IPS DF 6.9 (cell line): ENCODE data around the gene TCF12.

ENCODE experiments used
- DNase-seq: peaks from one replicate; pipeline ENCODE4 v3.0.0-alpha.2; 2013; ENCODE audit warnings: low read depth, low spot score
- H3K27ac ChIP-seq: one replicate; pipeline ENCODE4 v1.5.1; 2013; ENCODE audit warnings: low read length, control low read depth
- H3K27me3 ChIP-seq: 2 replicates; pipeline ENCODE4 v1.6.1; 2013; ENCODE audit warnings: mild to moderate bottlenecking, low read length; ENCODE audit not compliant: control insufficient read depth, insufficient read depth
- H3K36me3 ChIP-seq: 2 replicates; pipeline ENCODE4 v1.6.1; 2013; ENCODE audit warnings: low read length; ENCODE audit not compliant: control insufficient read depth, insufficient read depth
- H3K4me1 ChIP-seq: 2 replicates; pipeline ENCODE4 v1.6.1; 2013; ENCODE audit warnings: low read length; ENCODE audit not compliant: control insufficient read depth, insufficient read depth
- H3K4me3 ChIP-seq: 2 replicates; pipeline ENCODE4 v1.5.1; 2013; ENCODE audit warnings: mild to moderate bottlenecking, low read length
- H3K9me3 ChIP-seq: 2 replicates; pipeline ENCODE4 v1.6.1; 2013; ENCODE audit warnings: low read length, inconsistent platforms; ENCODE audit not compliant: control insufficient read depth, insufficient read depth
- WGBS: extraction: QIAGEN DNeasy Blood & Tissue Kit; methylation state at CpG from one replicate; pipeline ENCODE4 v1.1.7; 2013; ENCODE audit warnings: mixed read lengths, missing lambda C conversion rate; ENCODE audit not compliant: insufficient read length, insufficient coverage; 5-methylcytosine and 5-hydroxymethylcytosine counted together

TCF12 gene

GRCh38 chr15:56972426-56972825 is 54.0 kb downstream of the TCF12 start:
- Histone ChIP-seq H3K27me3 (no peaks in the 10 kb centered on the region; the same call in 1 of the 2 replicates), H3K27ac (no peak overlapping the region), H3K36me3 (no peaks in the 10 kb centered on the region), H3K4me1 (no peaks in the 10 kb centered on the region), H3K4me3 (no peak overlapping the region), H3K9me3 (no peaks in the 10 kb centered on the region)
- no CpG with 5 or more reads among the region's 1 CpG for WGBS
- DNase-seq = no peak

- no peak overlapping the region for H3K27ac ChIP-seq
These were observed 55.0 kb downstream of the TCF12 start for GRCh38 chr15:56973463-56973862.

GRCh38 chr15:56977232-56977631 is 58.8 kb downstream of the TCF12 start:
- Histone ChIP-seq H3K9me3 (no peaks in the 10 kb centered on the region), H3K4me1 (no peaks in the 10 kb centered on the region), H3K4me3 (no peak overlapping the region), H3K27ac (no peak overlapping the region), H3K27me3 (no peaks in the 10 kb centered on the region), H3K36me3 (no peaks in the 10 kb centered on the region)
- WGBS = no CpG with 5 or more reads among the region's 9 CpGs
- DNase-seq = no peak

More at GRCh38 chr15:56973463-56973862, 55.0 kb downstream of the TCF12 start:
- no peaks in the 10 kb centered on the region for H3K4me1 ChIP-seq
- H3K4me3 ChIP-seq = no peak overlapping the region
- WGBS = no CpG with 5 or more reads among the region's 1 CpG
- no peak for DNase-seq
- no peaks in the 10 kb centered on the region; the same call in 1 of the 2 replicates for H3K27me3 ChIP-seq
- no peaks in the 10 kb centered on the region for H3K9me3 ChIP-seq
- H3K36me3 ChIP-seq = no peaks in the 10 kb centered on the region

GRCh38 chr15:56978898-56979662 is 60.6 kb downstream of the TCF12 start:
- H3K4me3 ChIP-seq = no peak overlapping the region
- no peaks in the 10 kb centered on the region for H3K36me3 ChIP-seq
- WGBS = no CpG with 5 or more reads among the region's 2 CpGs
- H3K9me3 ChIP-seq = no peaks in the 10 kb centered on the region
- no peak overlapping the region for H3K27ac ChIP-seq
- DNase-seq = no peak
- H3K27me3 ChIP-seq = no peaks in the 10 kb centered on the region
- H3K4me1 ChIP-seq = no peaks in the 10 kb centered on the region

GRCh38 chr15:56980473-56980872 is 62.0 kb downstream of the TCF12 start:
- no peaks in the 10 kb centered on the region for H3K36me3 ChIP-seq
- H3K9me3 ChIP-seq = no peaks in the 10 kb centered on the region
- H3K27ac ChIP-seq = no peak overlapping the region
- no CpG with 5 or more reads among the region's 3 CpGs for WGBS
- DNase-seq = no peak
- H3K27me3 ChIP-seq = no peaks in the 10 kb centered on the region
- no peaks in the 10 kb centered on the region for H3K4me1 ChIP-seq
- no peak overlapping the region for H3K4me3 ChIP-seq

- H3K4me3 ChIP-seq = no peak overlapping the region
These were observed 62.7 kb downstream of the TCF12 start for GRCh38 chr15:56981160-56981559.

GRCh38 chr15:56982987-56983386 is 64.5 kb downstream of the TCF12 start:
- Histone ChIP-seq H3K4me1 (no peaks in the 10 kb centered on the region), H3K9me3 (no peaks in the 10 kb centered on the region), H3K27ac (no peak overlapping the region), H3K36me3 (no peaks in the 10 kb centered on the region), H3K27me3 (no peaks in the 10 kb centered on the region), H3K4me3 (no peak overlapping the region)
- DNase-seq = no peak
- WGBS = no CpG with 5 or more reads among the region's 1 CpG

More at GRCh38 chr15:56981160-56981559, 62.7 kb downstream of the TCF12 start:
- DNase-seq = no peak
- H3K36me3 ChIP-seq = no peaks in the 10 kb centered on the region
- no peaks in the 10 kb centered on the region for H3K27me3 ChIP-seq
- H3K4me1 ChIP-seq = no peaks in the 10 kb centered on the region
- H3K9me3 ChIP-seq = no peaks in the 10 kb centered on the region
- no CpG with 5 or more reads among the region's 3 CpGs for WGBS
- H3K27ac ChIP-seq = no peak overlapping the region

GRCh38 chr15:56984681-56985481 is 66.4 kb downstream of the TCF12 start:
- WGBS = no CpG with 5 or more reads among the region's 3 CpGs
- H3K36me3 ChIP-seq = no peaks in the 10 kb centered on the region
- no peaks in the 10 kb centered on the region for H3K4me1 ChIP-seq
- no peak overlapping the region for H3K4me3 ChIP-seq
- no peak overlapping the region for H3K27ac ChIP-seq
- no peaks in the 10 kb centered on the region for H3K9me3 ChIP-seq
- no peaks in the 10 kb centered on the region for H3K27me3 ChIP-seq
- no peak for DNase-seq

- Histone ChIP-seq H3K4me3 (no peak overlapping the region), H3K27me3 (no peaks in the 10 kb centered on the region), H3K36me3 (no peaks in the 10 kb centered on the region), H3K27ac (no peak overlapping the region), H3K4me1 (no peaks in the 10 kb centered on the region), H3K9me3 (no peaks in the 10 kb centered on the region)
- no peak for DNase-seq
- whole genome bisulfite sequencing = no CpG with 5 or more reads among the region's 1 CpG
These were observed 67.4 kb downstream of the TCF12 start for GRCh38 chr15:56985856-56986255.

- WGBS = no CpG with 5 or more reads among the region's 3 CpGs
- Histone ChIP-seq H3K4me3 (no peak overlapping the region), H3K9me3 (no peaks in the 10 kb centered on the region), H3K36me3 (no peaks in the 10 kb centered on the region), H3K27me3 (no peaks in the 10 kb centered on the region), H3K4me1 (no peaks in the 10 kb centered on the region), H3K27ac (no peak overlapping the region)
- DNase-seq = no peak
These were observed 68.8 kb downstream of the TCF12 start for GRCh38 chr15:56987286-56987685.
